NCI-H1092 (cell line): ENCODE results near the gene BAIAP2L2.

Experiments used
- DNase-seq: peaks from one replicate; lab custom pipeline; 2025; lab: John Stamatoyannopoulos, UW

The BAIAP2L2 gene

DNA sequence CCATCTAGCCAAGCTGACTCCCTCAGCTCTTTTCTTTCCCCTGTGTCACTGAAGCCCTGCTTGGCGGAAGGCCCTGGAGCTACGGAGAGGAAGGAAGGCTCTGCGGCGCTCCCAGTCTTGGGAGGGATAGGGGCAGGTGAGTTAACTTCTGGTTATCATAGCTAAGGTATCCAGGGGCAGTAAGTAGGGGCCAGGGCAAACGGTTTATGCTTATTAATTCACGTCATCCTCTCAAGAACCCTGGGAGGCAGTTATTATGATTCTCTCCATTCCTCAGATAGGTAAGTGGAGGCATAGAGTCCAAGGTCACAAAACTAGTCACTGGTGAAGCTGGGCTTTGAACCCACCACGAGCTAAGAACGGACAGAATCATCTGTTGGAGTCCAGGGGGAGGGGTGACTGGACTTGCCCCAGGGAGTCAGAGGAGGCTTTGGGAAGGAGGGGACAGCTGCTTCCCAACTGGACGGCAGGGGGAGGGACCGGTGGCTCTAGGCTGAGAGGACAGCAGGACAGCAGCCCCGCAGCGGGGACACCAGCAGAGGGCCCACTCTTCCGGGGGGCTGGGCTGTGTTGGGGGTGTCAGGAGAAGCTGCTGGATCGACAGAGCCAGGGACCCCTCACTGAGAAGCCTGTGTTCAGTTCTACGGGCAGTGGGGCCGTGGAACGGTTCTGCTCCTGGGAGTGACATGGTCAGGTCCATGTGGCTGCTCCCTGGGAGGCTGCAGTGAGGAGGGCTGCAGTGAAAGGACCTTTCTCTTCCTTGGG is 3.5 kb downstream of the BAIAP2L2 start:
- DNase-seq: no peak

- DNase-seq: no peak
Measured at GRCh38 chr22:38104084-38104483, 6.4 kb downstream of the BAIAP2L2 start.

DNA sequence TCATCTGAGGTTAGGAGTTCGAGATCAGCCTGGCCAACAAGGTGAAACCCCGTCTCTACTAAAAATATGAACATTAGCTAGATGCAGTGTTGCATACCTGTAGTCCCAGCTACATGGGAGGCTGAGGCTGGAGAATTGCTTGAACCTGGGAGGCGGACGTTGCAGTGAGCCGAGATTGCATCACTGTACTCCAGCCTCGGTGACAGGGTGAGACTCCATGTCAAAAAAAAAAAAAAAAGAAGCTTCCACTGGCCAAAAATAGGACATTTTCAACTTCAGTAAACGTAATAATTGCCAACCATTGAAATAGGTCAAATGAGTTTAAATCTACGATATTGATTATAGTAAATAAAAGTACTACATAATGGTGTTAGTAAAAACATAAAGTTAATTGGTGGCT is 6.8 kb downstream of the BAIAP2L2 start:
- DNase-seq: no peak

DNA sequence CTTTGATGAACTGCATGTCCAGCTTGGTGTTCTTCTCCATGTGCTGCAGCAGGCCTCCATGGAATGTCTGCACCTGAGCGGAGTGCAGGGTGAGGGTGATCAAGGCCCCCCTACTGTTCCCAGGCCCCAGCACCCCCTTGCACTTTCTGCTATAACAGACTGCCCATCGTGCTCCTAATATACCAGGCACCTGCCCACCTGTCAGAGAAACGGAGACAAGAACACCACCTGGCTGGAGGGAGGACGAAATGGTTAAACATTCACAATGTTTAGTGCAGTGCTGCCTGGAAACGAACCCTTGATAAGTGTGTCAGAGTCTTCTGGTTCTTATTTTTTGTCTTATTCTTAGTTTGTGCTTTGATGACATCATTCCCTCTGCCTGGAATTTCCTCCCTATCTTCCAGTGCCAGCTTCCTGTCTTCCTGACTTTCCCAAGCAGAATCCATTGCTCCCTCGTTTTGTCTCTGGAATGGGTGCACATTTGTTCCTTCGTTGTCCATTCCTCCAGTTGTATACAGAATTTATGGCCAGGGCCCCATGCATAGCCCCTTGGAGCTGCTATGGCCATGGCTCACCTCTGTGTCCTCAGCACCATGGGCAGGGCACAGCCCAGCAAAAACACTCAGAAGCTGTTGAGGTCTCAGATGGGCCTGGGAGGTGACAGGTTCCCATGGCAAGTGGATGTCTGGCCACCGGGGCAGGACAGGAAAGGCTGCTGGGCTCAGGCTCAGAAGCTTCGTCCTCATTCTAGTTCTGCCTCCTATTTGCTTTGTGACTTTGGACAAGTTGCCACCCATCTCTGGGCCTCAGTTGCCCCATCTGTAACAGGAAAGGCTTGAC is 11.9 kb downstream of the BAIAP2L2 start:
- no peak for DNase-seq

GRCh38 chr22:38097557-38098409 is 12.7 kb downstream of the BAIAP2L2 start:
- no peak for DNase-seq

- DNase-seq: no peak
Measured at GRCh38 chr22:38097058-38097457, 13.4 kb downstream of the BAIAP2L2 start.

DNA sequence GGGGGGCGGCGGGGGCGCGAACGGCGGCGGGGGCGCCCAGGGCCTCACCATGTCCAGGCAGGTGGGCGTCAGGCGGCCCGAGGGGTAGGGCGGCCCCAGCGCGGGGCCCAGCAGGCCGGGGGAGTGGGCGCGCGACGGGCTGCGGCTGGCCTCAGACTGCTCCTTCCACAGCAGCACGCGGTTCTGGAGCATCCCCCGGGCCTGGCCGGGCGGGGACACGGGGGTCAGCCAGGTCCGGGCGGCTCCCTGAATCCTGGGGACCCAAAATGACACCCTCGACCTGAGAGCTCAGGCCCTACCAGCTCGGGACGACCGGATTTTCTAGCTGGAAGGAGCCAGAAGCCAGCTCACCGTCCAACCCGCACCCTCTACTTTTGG is 21.0 kb downstream of the BAIAP2L2 start:
- no peak for DNase-seq

DNA sequence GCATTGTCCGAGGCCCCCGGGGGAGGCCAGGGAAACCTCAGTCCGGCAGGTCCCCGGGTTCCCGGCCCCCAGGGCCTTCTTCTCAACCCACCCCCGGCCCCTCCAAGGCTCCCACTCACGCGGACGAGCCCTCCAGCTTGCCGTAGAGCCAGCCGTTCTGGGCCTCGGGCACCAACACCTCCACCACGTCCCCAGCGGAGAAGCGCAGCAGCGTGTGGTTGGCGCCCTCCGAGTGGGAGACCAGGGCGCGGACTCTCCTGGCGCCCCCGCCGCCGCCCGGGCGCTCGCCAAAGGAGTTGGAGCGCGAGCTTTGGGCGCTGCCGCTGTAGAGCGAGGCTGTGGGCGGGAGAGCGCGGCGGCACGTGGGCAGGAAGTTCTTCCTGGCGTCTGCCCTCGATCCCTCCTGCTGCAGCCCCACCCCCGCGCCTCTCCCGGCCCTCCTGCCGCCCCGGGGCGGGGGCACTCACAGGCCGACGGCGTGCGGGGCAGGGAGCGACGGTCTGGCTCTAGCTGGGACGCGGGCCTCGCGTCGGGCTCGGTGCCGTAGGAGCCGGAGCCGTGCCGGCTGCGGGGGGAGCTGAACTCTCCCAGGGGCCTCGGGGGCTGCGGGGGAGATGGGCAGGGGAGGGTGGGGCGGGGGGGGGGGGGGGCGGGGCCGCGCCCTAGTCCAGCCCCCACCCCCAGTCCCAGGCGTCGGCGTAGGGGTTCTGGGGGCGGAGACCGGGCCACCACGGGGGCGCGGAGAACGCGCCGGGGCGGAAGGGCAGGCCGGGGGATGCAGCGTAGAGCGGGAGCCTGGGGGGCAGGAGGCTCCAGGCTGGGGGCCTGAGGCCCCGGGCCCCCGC is 21.6 kb downstream of the BAIAP2L2 start:
- DNase-seq: no peak

- DNase-seq: no peak
Measured at GRCh38 chr22:38087855-38088254, 22.6 kb downstream of the BAIAP2L2 start.

DNA sequence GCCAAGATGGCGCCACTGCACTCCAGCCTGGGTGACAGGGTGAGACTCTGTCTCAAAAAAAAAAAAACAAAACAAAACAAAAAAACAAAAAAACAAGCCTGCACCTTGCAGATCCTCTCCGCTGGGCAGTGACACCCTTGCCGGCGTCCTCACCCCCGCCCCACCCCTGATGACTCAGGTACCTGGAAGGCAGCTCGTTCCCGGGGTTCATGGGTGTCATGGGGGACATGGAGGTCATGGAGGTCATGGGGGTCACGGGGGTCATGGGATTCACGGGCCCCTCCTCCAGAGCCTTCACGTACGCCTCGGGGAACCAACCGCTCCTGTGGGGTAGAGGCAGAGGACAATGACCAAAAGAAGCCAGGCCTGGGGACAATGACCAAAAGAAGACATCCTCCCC is 23.5 kb downstream of the BAIAP2L2 start:
- no peak for DNase-seq

GRCh38 chr22:38086001-38086845 is 24.3 kb downstream of the BAIAP2L2 start:
- DNase-seq: no peak

DNA sequence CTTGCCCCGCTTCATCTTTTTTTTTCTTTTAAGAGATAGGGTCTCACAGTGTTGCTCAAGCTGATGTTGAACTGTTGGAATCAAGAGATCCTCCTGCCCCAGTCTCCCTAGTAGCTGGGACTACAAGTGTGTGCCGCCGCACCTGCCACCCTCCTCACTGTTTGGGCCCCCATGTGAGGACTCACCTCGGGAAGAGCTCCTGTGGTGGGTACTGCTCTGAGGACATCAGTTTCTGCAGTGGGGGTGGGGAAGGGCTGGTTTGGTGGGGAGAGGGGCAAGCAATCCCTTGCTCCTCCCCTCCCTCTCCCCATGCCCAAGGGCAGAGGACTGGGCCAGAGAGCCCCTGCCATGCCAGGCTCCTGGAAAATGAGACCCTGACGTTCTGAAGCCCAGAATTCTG is 25.0 kb downstream of the BAIAP2L2 start:
- DNase-seq: no peak

DNA sequence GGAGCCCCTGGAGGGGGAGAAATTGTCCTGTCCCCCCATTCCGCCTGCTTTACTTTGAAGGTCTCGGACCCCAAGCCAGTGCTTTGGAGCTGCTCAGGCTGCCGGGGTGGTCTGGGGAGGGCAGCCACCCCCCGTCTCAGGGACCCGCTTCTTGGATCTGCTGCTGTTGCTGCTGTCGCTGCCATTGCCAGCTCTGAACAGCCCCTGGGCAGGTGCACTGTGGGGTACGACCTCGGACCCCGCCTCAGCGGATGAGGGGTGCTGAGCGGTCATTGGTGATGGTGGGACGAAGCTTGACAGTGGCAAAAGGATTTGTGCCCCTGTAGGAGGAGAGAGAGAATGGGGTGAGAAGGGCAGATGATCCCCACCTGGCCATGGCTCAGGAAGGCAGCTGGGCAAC is 25.4 kb downstream of the BAIAP2L2 start:
- no peak for DNase-seq

DNA sequence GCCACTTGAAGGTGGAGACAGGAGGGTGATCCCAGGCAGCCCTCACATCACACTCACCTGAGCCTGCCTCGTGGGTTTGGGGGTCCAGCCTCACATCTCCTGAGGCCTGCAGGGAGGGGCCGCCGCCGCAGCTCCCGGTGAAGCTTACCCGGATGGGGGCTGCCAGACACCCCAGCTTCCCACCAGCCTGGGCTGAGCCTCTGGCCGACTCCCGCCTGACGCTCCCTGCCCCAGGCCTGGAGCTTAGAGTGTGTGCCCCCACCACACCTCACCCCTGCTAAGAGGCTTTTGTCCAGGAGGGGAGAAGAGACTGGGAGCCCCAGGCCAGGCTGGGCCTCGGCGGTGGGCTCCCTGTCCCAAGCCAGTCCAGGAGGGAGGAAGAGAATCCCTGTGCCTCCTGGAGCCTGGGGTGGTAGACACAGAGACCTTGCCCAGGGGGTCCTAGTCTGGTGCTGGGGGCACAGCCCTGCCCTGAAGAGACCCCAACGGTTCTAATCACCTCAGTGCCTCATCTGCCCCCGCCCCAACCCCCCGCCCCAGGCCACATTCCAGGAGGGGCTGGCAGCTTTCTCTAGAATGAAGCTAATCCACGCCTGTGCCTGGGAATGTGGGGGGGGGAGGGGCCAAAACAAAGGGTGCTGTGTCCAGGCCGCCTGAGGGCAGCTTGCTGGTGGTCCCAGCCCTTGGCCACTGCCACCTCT is 26.4 kb downstream of the BAIAP2L2 start, which contains the start of gene SLC16A8:
Gene SLC16A8, minus strand, starts transcription at position 254 of the 701 bp plus-strand sequence. CDS start 1,311 bp downstream, outside the sequence.
- no peak for DNase-seq

DNA sequence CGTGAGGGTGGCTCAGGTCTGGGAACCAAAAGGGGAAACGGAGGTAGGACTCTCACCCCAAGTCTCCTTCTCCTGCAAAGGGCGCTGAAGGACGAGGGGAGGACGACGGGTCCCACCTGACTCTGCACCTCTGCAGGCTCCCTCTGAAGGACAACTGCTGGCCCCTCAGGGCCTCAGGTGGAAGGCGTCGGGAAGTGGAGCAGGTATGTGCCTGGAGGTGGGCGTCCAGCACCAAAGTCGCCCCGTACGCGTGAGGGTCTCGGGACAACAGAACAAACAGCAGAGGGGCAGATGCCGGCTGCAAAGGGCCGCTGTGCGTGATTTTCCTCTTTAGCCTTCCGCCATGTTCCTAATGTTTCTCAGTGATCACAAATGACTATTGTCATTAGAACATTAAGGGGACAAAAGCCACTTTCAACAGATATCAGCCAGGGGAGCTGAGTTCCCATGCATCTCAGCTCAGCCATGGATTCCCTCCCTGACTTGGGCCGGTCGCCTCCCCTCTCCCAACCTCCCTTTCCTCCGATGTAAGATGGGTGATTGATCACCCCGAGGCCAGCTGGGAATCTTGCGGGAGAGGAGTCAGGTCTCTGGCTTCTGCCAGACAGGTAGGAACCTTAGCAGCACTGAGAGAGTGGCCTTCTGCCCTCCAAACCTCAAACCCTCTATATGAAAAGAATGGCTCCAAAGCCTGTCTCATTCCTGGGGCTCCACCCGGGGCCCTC is 27.3 kb downstream of the BAIAP2L2 start:
- no peak for DNase-seq

GRCh38 chr22:38081941-38082828 is 28.3 kb downstream of the BAIAP2L2 start:
- DNase-seq: no peak

- no peak for DNase-seq
Measured at GRCh38 chr22:38081636-38081940, 28.9 kb downstream of the BAIAP2L2 start.
